GM12878 (cell line): ENCODE results near the gene THSD4. TPM values are rescaled to one million over a fixed set of nuclear protein-coding genes. Genes with fewer than 3 reads are reported as not detected.

Experiments used
- ATAC-seq: fragments of 200-7000 bp; cut with Tn5 transposase; 3 replicates; pipeline ENCODE4 v1.9.1; 2020; ENCODE audit warnings: mild to moderate bottlenecking, moderate library complexity
- BruUV-seq: library from RNA; stranded (reverse); fragments of 400-500 nt; replicated peaks from 2 replicates; lab custom pipeline; 2021; lab: Mats Ljungman, UMichigan
- CTCF ChIA-PET: fragments of 300-600 bp; sonication (Branson Sonifier 250); formaldehyde crosslinking; extraction: SDS; loops from one replicate; lab custom pipeline; 2021; ENCODE audit warnings: inconsistent platforms; lab: Yijun Ruan, JAX
- POLR2A ChIA-PET: fragments of 350-600 bp; formaldehyde crosslinking; extraction: SDS; loops from one replicate; lab custom pipeline; 2021; ENCODE audit warnings: inconsistent platforms; lab: Charles Lee
- RAD21 ChIA-PET: fragments of 300-600 bp; sonication (Branson Sonifier 250); formaldehyde crosslinking; loops from one replicate; lab custom pipeline; 2023; ENCODE audit warnings: antibody characterized with exemption; ENCODE audit not compliant: unreplicated experiment; lab: Charles Lee
- SMC1A ChIA-PET: fragments of 300-600 bp; sonication (Branson Sonifier 250); formaldehyde crosslinking; loops from one replicate; lab custom pipeline; 2023; ENCODE audit not compliant: unreplicated experiment, uncharacterized antibody; lab: Charles Lee
- DNase-seq: peaks from one replicate; pipeline ENCODE4 v3.0.0-alpha.2; 2011; ENCODE audit warnings: low read depth, low spot score
- FAIRE-seq: peaks from 3 replicates; lab custom pipeline; 2011; peaks lifted over from hg19 to GRCh38; lab: Jason Lieb, UNC
- H2AFZ ChIP-seq: 2 replicates; pipeline ENCODE4 v1.6.0; 2011; ENCODE audit warnings: low read depth, low read length, control low read depth; ENCODE audit not compliant: control insufficient read depth
- H3K27ac ChIP-seq: 2 replicates; pipeline ENCODE4 v1.5.1; 2011; ENCODE audit warnings: control low read depth; ENCODE audit not compliant: control insufficient read depth, insufficient read depth
- H3K27me3 ChIP-seq, 2 experiments: replicated peaks in 1 of 2; 2 replicates each; pipeline versions ENCODE4 v1.6.0 to v1.6.1; 2011; ENCODE audit warnings: low read length in 1 of 2; ENCODE audit not compliant: control insufficient read depth in 2 of 2, insufficient read depth in 2 of 2
- H3K36me3 ChIP-seq, 2 experiments: 2 replicates each; pipeline ENCODE4 v1.5.1; 2011; ENCODE audit warnings: low read length in 1 of 2; ENCODE audit not compliant: control insufficient read depth in 2 of 2, insufficient read depth in 2 of 2
- H3K4me1 ChIP-seq: 2 replicates; pipeline ENCODE4 v1.6.1; 2011; ENCODE audit warnings: mild to moderate bottlenecking, low read length, moderate library complexity, mixed read lengths; ENCODE audit not compliant: control insufficient read depth, insufficient read depth
- H3K4me2 ChIP-seq: 2 replicates; pipeline ENCODE4 v1.6.0; 2011; ENCODE audit warnings: control low read depth; ENCODE audit not compliant: control insufficient read depth, insufficient read depth
- H3K4me3 ChIP-seq: fragments of 200-600 bp; sonication (generic); 2 replicates; pipeline ENCODE4 v1.5.1; 2016
- H3K79me2 ChIP-seq: 2 replicates; pipeline ENCODE4 v1.6.0; 2011; ENCODE audit warnings: low read length; ENCODE audit not compliant: control insufficient read depth, insufficient read depth
- H3K9ac ChIP-seq: 2 replicates; pipeline ENCODE4 v1.8.0; 2011; ENCODE audit warnings: low read length, control low read depth, mixed read lengths; ENCODE audit not compliant: control insufficient read depth, insufficient read depth
- H3K9me3 ChIP-seq: replicated peaks from 3 replicates; pipeline ENCODE4 v1.5.1; 2011; ENCODE audit warnings: mild to moderate bottlenecking, low read length; ENCODE audit not compliant: control insufficient read depth, insufficient read depth
- H4K20me1 ChIP-seq: 2 replicates; pipeline ENCODE4 v1.6.0; 2011; ENCODE audit not compliant: control insufficient read depth, insufficient read depth
- BHLHE40 ChIP-seq, 2 experiments: fragments of 450-650 bp in 1 of 2; IDR thresholded peaks; 2 replicates each; pipeline ENCODE4 v1.6.1; 2011 to 2017; ENCODE audit warnings: low read depth in 2 of 2, borderline replicate concordance in 1 of 2, improper control_type of control experiment in 1 of 2, low read length in 1 of 2, mild to moderate bottlenecking in 1 of 2
- CEBPB ChIP-seq, 2 experiments: fragments of 150-350 bp in 1 of 2; IDR thresholded peaks; 2 replicates each; pipeline ENCODE4 v1.6.1; 2012 to 2014; ENCODE audit warnings: low read depth in 2 of 2, low read length in 2 of 2, borderline replicate concordance in 1 of 2, inconsistent platforms in 1 of 2
- E4F1 ChIP-seq: fragments of 450-650 bp; IDR thresholded peaks from 2 replicates; pipeline ENCODE4 v1.6.1; 2018; ENCODE audit warnings: borderline replicate concordance, mild to moderate bottlenecking; ENCODE audit not compliant: partially characterized antibody
- JUNB ChIP-seq: IDR thresholded peaks from 2 replicates; pipeline ENCODE4 v1.6.1; 2016; ENCODE audit warnings: antibody characterized with exemption, mild to moderate bottlenecking
- MTA3 ChIP-seq: IDR thresholded peaks from 2 replicates; pipeline ENCODE4 v1.6.1; 2012; ENCODE audit warnings: low read length, inconsistent platforms, borderline replicate concordance
- NR2C1 ChIP-seq: fragments of 450-650 bp; IDR thresholded peaks from 2 replicates; pipeline ENCODE4 v1.6.1; 2017; ENCODE audit warnings: antibody characterized with exemption, mild to moderate bottlenecking, moderate library complexity
- PKNOX1 ChIP-seq: fragments of 450-650 bp; IDR thresholded peaks from 2 replicates; pipeline ENCODE4 v1.6.1; 2016; ENCODE audit warnings: mild to moderate bottlenecking
- STAT1 ChIP-seq: fragments of 450-650 bp; conservative IDR thresholded peaks from 2 replicates; pipeline ENCODE4 v1.6.1; 2014; ENCODE audit warnings: antibody characterized with exemption, mild to moderate bottlenecking
- TAF1 ChIP-seq: IDR thresholded peaks from 2 replicates; pipeline ENCODE4 v1.6.1; 2011; ENCODE audit warnings: mild to moderate bottlenecking, low read depth, low read length, borderline replicate concordance
- ZNF384 ChIP-seq: IDR thresholded peaks from 2 replicates; pipeline ENCODE4 v1.6.1; 2012; ENCODE audit warnings: low read depth, mild to moderate bottlenecking, low read length, improper control_type of control experiment, borderline replicate concordance
- WGBS: methylation state at CpG from one replicate; pipeline ENCODE4 v1.1.6; 2016; ENCODE audit warnings: low lambda C conversion rate; ENCODE audit not compliant: insufficient replicate concordance, insufficient coverage; ENCODE audit errors: missing lambda C conversion rate; 5-methylcytosine and 5-hydroxymethylcytosine counted together
- in situ Hi-C: fragments of 300-500 bp; cut with MboI; formaldehyde crosslinking; loops from 9 replicates; pipeline ENCODE4 v1.14.3; 2018; ENCODE audit warnings: mixed read lengths
- intact Hi-C: fragments of 100-400 bp; cut with micrococcal nuclease; formaldehyde crosslinking; loops from one replicate; pipeline ENCODE4 v1.14.2; 2022; ENCODE audit not compliant: unreplicated experiment
- polyA plus RNA-seq, 11 experiments: library from polyadenylated mRNA; depleted of rRNA in 4 of 11; unstranded in 6 of 11; stranded (reverse) in 5 of 11; fragments of >200 nt; fragmentation: Nextera tagmentation in 4 of 11; fragmentation: Illumina TruSeq in 1 of 11; extraction: Ambion mirVana in 4 of 11; extraction: Trizol in 1 of 11; gene quantifications; 1 replicate in 1 of 11; 2 replicates in 10 of 11; pipeline versions ENCODE4 v1.2.1 to v1.2.3, GENCODE V29; 2011 to 2016; ENCODE audit warnings: inconsistent platforms in 2 of 11, missing spikeins in 2 of 11, low read depth in 1 of 11
- total RNA-seq, 4 experiments: library from RNA; depleted of rRNA in 3 of 4; stranded (reverse); fragments of >200 nt in 3 of 4; fragmentation: Illumina TruSeq in 1 of 4; extraction: Trizol in 1 of 4; gene quantifications; 2 replicates each; pipeline versions ENCODE4 v1.2.1 to v1.2.3, GENCODE V29; 2013 to 2021

The THSD4 gene
- total and polyA plus RNA-seq, 10 of the 15 experiments (the other 5 are each of a cell fraction or from before 2014, with no cell fraction given): 0.04 to 0.13 (median 0.05) TPM; not detected in 7

GRCh38 chr15:71678191-71678590 is 562.9 kb downstream of the THSD4 start (continued):
- TF ChIP-seq BHLHE40 (IDR thresholded peaks at IDR 0.05; ENCODE audit: borderline replicate concordance in 1 of 2, low read depth in 2 of 2, low read length in 1 of 2): no peak

- ATAC-seq (no peak), FAIRE-seq (no peak), DNase-seq (no peak)
- Histone ChIP-seq H3K4me2 (no peak overlapping the region), H3K4me3 (no peak overlapping the region), H3K9ac (no peak overlapping the region), H3K36me3 (no peaks in the 10 kb centered on the region), H3K9me3 (no peaks in the 10 kb centered on the region; the same call in 2 of the 3 replicates), H3K79me2 (no peaks in the 10 kb centered on the region), H4K20me1 (no peaks in the 10 kb centered on the region), H3K4me1 (peaks cover 12% of the 10 kb centered on the region), H3K27ac (no peak overlapping the region), H3K27me3 (no peaks in the 10 kb centered on the region), H2AFZ (no peak overlapping the region)
- CTCF ChIA-PET: no interaction called here
- no peak for TF ChIP-seq E4F1
- no peak for TF ChIP-seq NR2C1
- TF ChIP-seq JUNB: no peak
- TF ChIP-seq TAF1: no peak
- TF ChIP-seq MTA3: no peak
- TF ChIP-seq PKNOX1: no peak
- no peak for TF ChIP-seq CEBPB (IDR thresholded peaks at IDR 0.05; ENCODE audit: borderline replicate concordance in 1 of 2, low read depth in 2 of 2, low read length in 2 of 2)
- TF ChIP-seq ZNF384: no peak
- TF ChIP-seq STAT1: no peak
- intact Hi-C loops (no loop called here), in situ Hi-C loops (no loop called here)
- POLR2A ChIA-PET: no interaction called here
- RAD21 ChIA-PET: no interaction called here
- no TSS peak for BruUV-seq
- SMC1A ChIA-PET: no interaction called here
- 53% methylated on average over 2 of the region's 2 CpGs for WGBS
These were observed 563.3 kb downstream of the THSD4 start for GRCh38 chr15:71678605-71679004.
